Peyer's patch (tissue), 4 donors: Measurements from ENCODE around the gene CHI3L2.

Experiments
- CTCF ChIP-seq, 6 experiments: fragments of 450-650 bp in 4 of 6; fragments of 200-600 bp in 2 of 6; sonication (generic) in 1 of 6; IDR thresholded peaks; one replicate each; pipeline ENCODE4 v1.5.1; 2017 to 2019; ENCODE audit warnings: antibody characterized with exemption in 6 of 6, mild to moderate bottlenecking in 3 of 6, moderate library complexity in 1 of 6
- POLR2A ChIP-seq, 2 donors: fragments of 450-650 bp; IDR thresholded peaks; one replicate each; pipeline ENCODE4 v1.5.1; 2017; ENCODE audit warnings: antibody characterized with exemption in 2 of 2, mild to moderate bottlenecking in 2 of 2, moderate library complexity in 2 of 2

- TF ChIP-seq CTCF (IDR thresholded peaks at IDR 0.05) (no peak), POLR2A (IDR thresholded peaks at IDR 0.05) (no peak)
Observed at GRCh38 chr1:111280267-111280666, 52.8 kb downstream of the CHI3L2 start.
